GM19468 (cell line): ENCODE results near the gene RASD2.
"Not testable (repeated sequence)": the region's sequence is repeated elsewhere in the genome, so short reads cannot be mapped to it uniquely, and the experiment has no call there.

Source experiments
- ATAC-seq: cut with Tn5 transposase; IDR thresholded peaks from one replicate; pipeline ENCODE4 v1.9.1; 2021; ENCODE audit warnings: mild to moderate bottlenecking, moderate library complexity, moderate number of reproducible peaks; ENCODE audit not compliant: unreplicated experiment; ENCODE audit errors: extremely low read depth

Gene RASD2, protein sequence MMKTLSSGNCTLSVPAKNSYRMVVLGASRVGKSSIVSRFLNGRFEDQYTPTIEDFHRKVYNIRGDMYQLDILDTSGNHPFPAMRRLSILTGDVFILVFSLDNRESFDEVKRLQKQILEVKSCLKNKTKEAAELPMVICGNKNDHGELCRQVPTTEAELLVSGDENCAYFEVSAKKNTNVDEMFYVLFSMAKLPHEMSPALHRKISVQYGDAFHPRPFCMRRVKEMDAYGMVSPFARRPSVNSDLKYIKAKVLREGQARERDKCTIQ

GRCh38 chr22:35540595-35541253 lies at the start of gene RASD2:
Gene RASD2 (plus strand): TSS chr22:35540831. CDS start chr22:35546810, 5,979 bp downstream.
- no peak for ATAC-seq

DNA sequence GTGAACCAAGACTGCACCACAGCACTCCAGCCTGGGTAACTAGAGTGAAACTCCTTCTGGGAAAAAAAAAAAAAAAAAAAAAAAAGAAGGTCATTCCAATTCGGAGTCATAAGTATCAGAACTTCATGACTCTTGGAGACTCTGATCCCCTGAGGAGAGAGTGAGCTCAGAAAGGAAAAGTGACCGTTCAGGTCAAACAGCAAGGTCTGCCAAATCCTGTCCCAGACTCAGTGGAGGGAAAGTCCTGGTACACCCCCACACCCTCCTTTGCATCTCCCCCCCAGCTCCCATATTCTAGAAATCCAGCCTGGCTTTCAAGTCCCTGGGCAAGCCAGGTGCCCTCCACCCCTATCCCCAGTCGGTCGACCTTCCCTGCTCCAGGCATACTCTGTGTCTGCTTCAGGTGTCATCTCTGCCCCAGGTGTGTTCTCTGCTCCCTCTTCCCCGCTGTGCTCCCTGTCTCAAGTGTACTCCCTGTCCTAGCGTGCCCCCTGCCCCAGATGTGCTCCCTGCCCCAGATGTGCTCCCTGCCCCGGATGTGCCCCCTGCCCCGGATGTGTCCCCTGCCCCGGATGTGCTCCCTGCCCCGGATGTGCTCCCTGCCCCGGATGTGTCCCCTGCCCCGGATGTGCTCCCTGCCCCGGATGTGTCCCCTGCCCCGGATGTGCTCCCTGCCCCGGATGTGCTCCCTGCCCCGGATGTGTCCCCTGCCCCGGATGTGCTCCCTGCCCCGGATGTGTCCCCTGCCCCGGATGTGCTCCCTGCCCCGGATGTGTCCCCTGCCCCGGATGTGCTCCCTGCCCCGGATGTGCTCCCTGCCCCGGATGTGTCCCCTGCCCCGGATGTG lies 49.3 kb upstream of the RASD2 start:
- ATAC-seq: not testable (repeated sequence)

DNA sequence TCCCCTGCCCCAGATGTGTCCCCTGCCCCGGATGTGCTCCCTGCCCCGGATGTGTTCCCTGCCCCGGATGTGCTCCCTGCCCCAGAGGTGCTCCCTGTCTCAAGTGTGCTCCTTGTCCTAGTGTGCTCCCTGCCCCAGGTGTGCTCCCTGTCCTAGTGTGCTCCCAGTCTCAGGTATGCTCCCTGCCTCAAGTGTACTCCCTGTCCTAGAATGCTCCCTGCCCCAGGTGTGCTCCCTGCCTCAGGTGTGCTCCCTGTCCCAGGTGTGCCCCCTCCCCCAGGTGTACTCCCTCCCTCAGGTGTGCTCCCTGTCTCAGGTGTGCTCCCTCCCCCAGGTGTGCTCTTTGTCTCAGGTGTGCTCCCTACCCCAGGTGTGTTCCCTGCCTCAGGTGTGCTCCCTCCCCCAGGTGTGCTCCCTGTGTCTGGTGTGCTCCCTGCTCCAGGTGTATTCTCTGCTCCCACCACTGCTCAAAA lies 48.7 kb upstream of the RASD2 start:
- no peak for ATAC-seq

GRCh38 chr22:35493074-35493473 lies 47.6 kb upstream of the RASD2 start:
- ATAC-seq: no peak

DNA sequence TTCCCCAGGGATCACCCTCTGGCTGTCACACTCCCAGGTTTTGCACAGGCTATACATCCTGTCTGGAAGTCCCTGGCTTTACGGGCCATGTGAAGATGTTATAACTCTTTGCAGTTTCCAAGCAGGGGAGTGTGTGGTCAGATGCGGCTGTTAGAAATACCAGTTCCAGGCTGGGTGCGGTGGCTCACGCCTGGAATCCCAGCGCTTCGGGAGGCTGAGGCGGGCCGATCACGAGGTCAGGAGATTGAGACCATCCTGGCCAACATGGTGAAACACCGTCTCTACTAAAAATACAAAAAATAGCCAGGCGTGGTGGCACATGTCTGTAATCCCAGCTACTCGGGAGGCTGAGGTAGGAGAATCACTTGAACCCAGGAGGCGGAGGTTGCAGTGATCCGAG lies 44.9 kb upstream of the RASD2 start:
- ATAC-seq: not testable (repeated sequence)

DNA sequence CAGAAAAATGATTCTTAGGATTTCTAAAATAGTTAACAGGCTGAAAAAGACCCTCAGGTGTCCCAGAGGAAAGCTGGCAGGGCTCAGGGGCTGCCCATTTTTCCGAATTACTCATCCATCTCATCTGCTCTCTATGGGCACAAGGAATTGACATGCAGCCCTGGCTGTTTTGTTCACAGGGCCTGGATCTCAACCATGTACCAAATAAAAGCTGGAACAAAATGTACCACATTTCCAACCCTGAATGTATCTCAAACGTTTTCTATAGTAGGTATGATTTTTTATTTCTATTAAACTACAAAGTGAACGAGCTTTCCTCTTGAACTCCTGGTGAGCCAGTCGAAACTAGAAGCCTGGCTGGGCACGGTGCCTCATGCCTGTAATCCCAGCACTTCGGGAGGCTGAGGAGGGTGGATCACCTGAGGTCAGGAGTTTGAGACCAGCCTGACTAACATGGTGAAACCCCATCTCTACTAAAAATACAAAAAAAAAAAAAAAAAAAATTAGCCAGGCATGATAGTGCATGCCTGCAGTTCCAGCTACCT lies 43.8 kb upstream of the RASD2 start:
- no peak for ATAC-seq

- ATAC-seq: no peak
These were observed 42.4 kb upstream of the RASD2 start for GRCh38 chr22:35498026-35498800.

DNA sequence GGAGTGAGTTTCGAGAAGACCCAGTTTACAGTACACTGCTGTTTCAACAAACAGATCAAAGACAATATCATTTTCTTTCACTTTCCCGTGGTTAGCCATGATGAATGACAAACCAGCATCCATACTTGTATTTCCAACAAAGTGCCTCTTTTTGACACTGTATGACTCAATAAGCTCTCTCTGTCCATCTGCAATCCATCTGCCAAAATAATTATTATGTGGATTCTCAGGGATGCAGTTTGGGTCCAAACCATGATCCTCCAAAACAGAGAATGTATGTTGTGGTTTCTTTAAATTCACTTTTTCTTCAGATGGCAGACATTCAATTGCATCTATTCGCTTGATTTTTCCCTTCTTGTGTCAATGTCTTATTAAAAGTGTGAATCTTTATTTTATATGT lies 37.8 kb upstream of the RASD2 start:
- ATAC-seq: no peak

GRCh38 chr22:35505399-35506258 lies 35.0 kb upstream of the RASD2 start:
- no peak for ATAC-seq

GRCh38 chr22:35506259-35506570 lies 34.4 kb upstream of the RASD2 start:
- ATAC-seq: no peak

DNA sequence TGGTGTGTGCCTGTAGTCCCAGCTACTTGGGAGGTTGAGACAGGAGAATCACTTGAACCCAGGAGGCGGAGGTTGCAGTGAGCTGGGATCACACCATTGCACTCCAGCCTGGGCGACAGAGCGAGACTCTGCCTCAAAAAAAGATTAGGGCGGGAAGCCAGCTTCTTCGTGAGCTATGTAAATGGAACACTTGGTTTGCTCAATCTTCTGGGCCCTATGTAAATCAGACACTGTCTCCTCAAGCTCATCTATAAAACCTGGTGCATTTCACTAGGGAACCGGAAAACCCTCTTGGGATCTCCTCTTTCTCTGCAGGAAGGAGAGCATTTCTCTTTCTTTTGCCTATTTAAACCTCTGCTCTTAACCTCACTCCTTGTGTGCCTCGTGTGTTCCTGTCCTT lies 32.8 kb upstream of the RASD2 start:
- ATAC-seq: not testable (repeated sequence)

GRCh38 chr22:35509451-35509850 lies 31.2 kb upstream of the RASD2 start:
- no peak for ATAC-seq

DNA sequence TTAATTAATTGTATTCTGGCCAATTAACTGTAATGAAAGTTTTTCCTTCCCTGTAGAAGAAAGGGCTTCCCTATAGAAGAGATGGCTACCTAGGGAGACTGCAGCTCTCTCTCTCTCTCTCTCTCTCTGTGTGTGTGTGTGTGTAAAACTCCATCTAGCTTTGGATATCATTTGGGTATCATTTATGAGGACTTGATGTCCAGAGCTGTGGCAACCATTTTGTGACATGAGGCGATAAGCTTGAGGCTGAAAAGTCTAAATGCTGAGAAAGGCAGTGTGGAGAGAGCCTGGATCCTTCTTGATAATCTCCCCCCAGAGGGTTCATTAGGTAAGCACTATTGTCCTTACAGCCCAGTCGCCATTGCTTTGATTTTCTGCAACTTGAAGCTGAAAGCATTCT lies 30.7 kb upstream of the RASD2 start:
- ATAC-seq: no peak

- no peak for ATAC-seq
These were observed 30.1 kb upstream of the RASD2 start for GRCh38 chr22:35510481-35510934.

DNA sequence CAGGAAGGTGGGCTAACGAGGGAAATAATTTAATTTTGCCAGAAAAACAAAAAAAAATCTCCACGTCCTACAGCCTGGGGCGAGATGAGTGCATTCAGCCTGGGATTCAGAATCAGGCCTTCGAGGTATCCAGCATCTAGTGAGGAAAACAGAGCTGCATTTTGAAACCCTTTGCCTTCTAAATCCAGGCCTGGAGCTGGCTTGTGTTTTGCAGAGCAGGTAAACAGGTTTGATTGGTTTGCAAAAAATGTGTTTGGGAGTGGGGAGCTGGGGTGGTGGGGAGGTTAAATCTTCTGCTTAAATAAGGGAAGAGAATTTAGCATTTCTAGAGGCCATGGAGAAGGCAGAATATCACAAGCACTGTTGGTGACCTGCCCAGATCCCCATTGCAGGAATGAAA lies 29.7 kb upstream of the RASD2 start:
- ATAC-seq: no peak

DNA sequence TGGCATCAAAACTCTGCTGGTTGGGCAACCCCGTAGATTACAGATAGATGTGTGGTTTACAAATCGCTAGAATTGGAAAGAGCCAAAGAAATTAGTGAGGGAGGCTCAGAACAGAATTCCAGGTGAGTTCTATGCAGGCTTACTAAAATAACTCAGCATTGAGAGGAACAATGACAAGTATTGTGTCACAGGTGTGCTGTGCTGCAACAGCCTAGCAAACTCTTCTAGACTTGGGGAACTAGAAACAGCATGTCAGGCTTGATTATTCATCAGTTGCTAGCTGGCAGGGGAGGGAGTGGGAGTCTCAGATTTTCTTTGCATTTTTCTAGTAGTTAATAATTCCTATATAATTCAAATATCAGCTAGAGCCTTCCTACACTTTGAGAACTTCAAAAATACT lies 26.3 kb upstream of the RASD2 start:
- no peak for ATAC-seq

DNA sequence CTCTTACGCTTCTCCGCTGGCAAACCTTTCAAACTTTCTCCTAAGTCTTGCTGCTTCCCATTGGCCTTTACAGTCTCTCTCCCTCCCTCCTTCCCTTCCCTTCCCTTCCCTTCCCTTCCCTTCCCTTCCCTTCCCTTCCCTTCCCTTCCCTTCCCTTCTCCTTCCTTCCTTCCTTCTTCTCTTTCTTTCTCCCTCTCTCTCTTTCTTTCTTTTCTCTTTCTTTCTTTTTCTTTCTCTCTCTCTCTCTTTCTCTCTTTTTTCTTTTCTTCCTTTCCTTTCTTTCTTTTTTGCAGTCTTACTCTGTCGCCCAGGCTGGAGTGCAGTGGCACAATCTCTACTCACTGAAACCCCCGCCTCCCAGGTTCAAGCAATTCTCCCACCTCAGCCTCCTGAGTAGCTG lies 24.7 kb upstream of the RASD2 start:
- ATAC-seq: not testable (repeated sequence)

DNA sequence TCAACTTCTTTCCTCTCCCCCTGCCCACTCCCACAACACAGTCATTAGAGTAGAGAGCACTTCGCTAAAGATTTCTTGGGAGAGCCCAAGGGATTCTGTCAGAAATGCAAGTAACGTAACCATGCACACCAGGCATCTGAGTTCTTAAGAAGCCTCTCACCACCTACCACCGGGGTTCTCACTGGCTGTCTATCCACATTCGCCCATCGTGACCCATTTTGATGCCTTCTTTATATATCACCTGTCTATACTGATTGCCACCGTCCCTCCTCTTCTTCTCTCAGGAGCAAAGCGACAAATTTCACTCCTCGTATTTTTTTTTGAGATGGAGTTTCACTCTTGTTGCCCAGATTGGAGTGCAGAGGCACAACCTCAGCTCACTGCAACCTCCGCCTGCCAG lies 23.9 kb upstream of the RASD2 start:
- ATAC-seq: no peak

DNA sequence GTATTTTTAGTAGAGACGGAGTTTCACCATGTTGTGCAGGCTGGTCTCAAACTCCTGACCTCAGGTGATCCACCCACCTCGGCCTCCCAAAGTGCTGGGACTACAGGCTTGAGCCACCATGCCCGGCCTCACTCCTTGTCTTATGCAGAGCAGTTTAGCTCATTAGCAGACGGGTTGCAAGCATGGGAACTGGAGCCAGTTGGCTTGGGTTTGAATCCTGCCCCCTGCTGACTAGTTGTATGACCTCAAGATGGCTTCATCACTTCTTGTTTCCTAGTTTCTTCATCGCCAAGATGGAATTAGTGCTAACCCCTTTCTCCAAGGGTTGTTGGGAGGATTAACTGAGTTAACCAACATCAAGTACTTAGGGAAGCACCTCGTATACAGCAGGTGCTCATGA lies 23.4 kb upstream of the RASD2 start:
- no peak for ATAC-seq
